WTC11 (cell line): ENCODE measurements around the gene TMEM131L. TPM values are rescaled to one million over a fixed set of nuclear protein-coding genes. Genes with fewer than 3 reads are reported as not detected.

Experiments
- ATAC-seq: fragments of 200-7000 bp; cut with Tn5 transposase; 2 replicates; pipeline ENCODE4 v1.10.0; 2021; ENCODE audit warnings: mild to moderate bottlenecking, moderate library complexity
- CTCF ChIA-PET: fragments of 300-600 bp; sonication (Branson Sonifier 250); formaldehyde crosslinking; loops from one replicate; lab custom pipeline; 2021; ENCODE audit warnings: antibody characterized with exemption; lab: Charles Lee
- POLR2A ChIA-PET: fragments of 350-600 bp; sonication (Branson Sonifier 250); formaldehyde crosslinking; loops from one replicate; lab custom pipeline; 2021; ENCODE audit warnings: antibody characterized with exemption; lab: Charles Lee
- DNase-seq: peaks from one replicate; pipeline ENCODE4 v3.0.0; 2021; ENCODE audit warnings: low spot score
- H3K27ac Mint-ChIP-seq: 2 replicates; pipeline ENCODE4 v1.8.0; 2021; ENCODE audit warnings: mixed read lengths
- H3K27me3 Mint-ChIP-seq: 2 replicates; pipeline ENCODE4 v1.8.0; 2021; ENCODE audit warnings: low read depth, mild to moderate bottlenecking, moderate library complexity, mixed read lengths
- H3K36me3 Mint-ChIP-seq: 2 replicates; pipeline ENCODE4 v1.8.0; 2021; ENCODE audit warnings: mixed read lengths
- H3K4me1 Mint-ChIP-seq: 2 replicates; pipeline ENCODE4 v1.8.0; 2022; ENCODE audit warnings: mixed read lengths
- H3K4me3 Mint-ChIP-seq: 2 replicates; pipeline ENCODE4 v1.8.0; 2021; ENCODE audit warnings: mild to moderate bottlenecking, moderate library complexity, mixed read lengths
- H3K9me3 Mint-ChIP-seq: 2 replicates; pipeline ENCODE4 v1.8.0; 2021; ENCODE audit warnings: mixed read lengths
- E2F1 ChIP-seq: sonication (generic); formaldehyde crosslinking; IDR thresholded peaks from 2 replicates; pipeline ENCODE4 v1.8.0; 2022; ENCODE audit warnings: mild to moderate bottlenecking, missing genetic modification reagents
- GABPB1 ChIP-seq: sonication (generic); formaldehyde crosslinking; IDR thresholded peaks from 2 replicates; pipeline ENCODE4 v1.8.1; 2023; ENCODE audit warnings: mild to moderate bottlenecking, missing genetic modification reagents
- GRHL2 ChIP-seq: fragments of 250-450 bp; sonication (Bioruptor Pico); IDR thresholded peaks from 2 replicates; pipeline ENCODE4 v1.8.0; 2022; ENCODE audit warnings: mild to moderate bottlenecking, moderate library complexity; ENCODE audit not compliant: insufficient replicate concordance, severe bottlenecking
- JAZF1 ChIP-seq: fragments of 250-450 bp; sonication (Bioruptor Pico); IDR thresholded peaks from 2 replicates; pipeline ENCODE4 v1.9.0; 2021; ENCODE audit warnings: moderate library complexity, mild to moderate bottlenecking, inconsistent platforms
- MLX ChIP-seq: sonication (generic); formaldehyde crosslinking; IDR thresholded peaks from 2 replicates; pipeline ENCODE4 v1.8.1; 2023; ENCODE audit warnings: mild to moderate bottlenecking, missing genetic modification reagents, moderate library complexity
- NR1H2 ChIP-seq: sonication (generic); formaldehyde crosslinking; IDR thresholded peaks from 2 replicates; pipeline ENCODE4 v1.9.0; 2021; ENCODE audit warnings: mild to moderate bottlenecking, moderate library complexity, missing genetic modification reagents
- SMAD4 ChIP-seq: sonication (generic); formaldehyde crosslinking; IDR thresholded peaks from 2 replicates; pipeline ENCODE4 v1.8.0; 2022; ENCODE audit warnings: mild to moderate bottlenecking, missing genetic modification reagents
- SOX15 ChIP-seq: fragments of 250-450 bp; sonication (Bioruptor Pico); IDR thresholded peaks from 2 replicates; pipeline ENCODE4 v1.9.0; 2021; ENCODE audit warnings: mild to moderate bottlenecking
- SP1 ChIP-seq: sonication (generic); formaldehyde crosslinking; conservative IDR thresholded peaks from 2 replicates; pipeline ENCODE4 v1.8.1; 2022; ENCODE audit warnings: missing genetic modification reagents
- TCF7 ChIP-seq: sonication (generic); formaldehyde crosslinking; IDR thresholded peaks from 2 replicates; pipeline ENCODE4 v1.8.0; 2022; ENCODE audit warnings: mild to moderate bottlenecking, low read depth, missing genetic modification reagents, moderate library complexity
- USF2 ChIP-seq: sonication (generic); formaldehyde crosslinking; IDR thresholded peaks from 2 replicates; pipeline ENCODE4 v1.8.1; 2023; ENCODE audit warnings: mild to moderate bottlenecking, missing genetic modification reagents, moderate library complexity
- ZBTB21 ChIP-seq: sonication (generic); formaldehyde crosslinking; IDR thresholded peaks from 2 replicates; pipeline ENCODE4 v1.8.1; 2023; ENCODE audit warnings: mild to moderate bottlenecking, missing genetic modification reagents, borderline replicate concordance
- ZNF425 ChIP-seq: fragments of 250-450 bp; sonication (Bioruptor Pico); conservative IDR thresholded peaks from 2 replicates; pipeline ENCODE4 v1.9.0; 2021; ENCODE audit warnings: mild to moderate bottlenecking
- ZNF671 ChIP-seq: fragments of 250-450 bp; sonication (Bioruptor Pico); IDR thresholded peaks from 2 replicates; pipeline ENCODE4 v1.8.0; 2021; ENCODE audit warnings: mild to moderate bottlenecking
- total RNA-seq: library from RNA; stranded (reverse); gene quantifications from 3 replicates; pipeline ENCODE4 v1.2.3, GENCODE V29; 2021
- TF ChIP-seq, protein P1 (sequence below): sonication (generic); formaldehyde crosslinking; IDR thresholded peaks from 2 replicates; pipeline ENCODE4 v1.8.1; 2023; ENCODE audit warnings: mild to moderate bottlenecking, missing genetic modification reagents, borderline replicate concordance
- TF ChIP-seq, protein P2 (sequence below): sonication (generic); formaldehyde crosslinking; IDR thresholded peaks from 2 replicates; pipeline ENCODE4 v1.8.1; 2022; ENCODE audit warnings: low read depth, missing genetic modification reagents, borderline replicate concordance
- TF ChIP-seq, protein P3 (sequence below): sonication (generic); formaldehyde crosslinking; IDR thresholded peaks from 2 replicates; pipeline ENCODE4 v1.8.1; 2022; ENCODE audit warnings: mild to moderate bottlenecking, missing genetic modification reagents, moderate library complexity, borderline replicate concordance
- TF ChIP-seq, protein P4 (sequence below): fragments of 250-450 bp; sonication (Bioruptor Pico); IDR thresholded peaks from 2 replicates; pipeline ENCODE4 v1.9.0; 2021; ENCODE audit warnings: mild to moderate bottlenecking
- TF ChIP-seq, protein P5 (sequence below): sonication (generic); formaldehyde crosslinking; IDR thresholded peaks from 2 replicates; pipeline ENCODE4 v1.8.1; 2022; ENCODE audit warnings: mild to moderate bottlenecking, moderate library complexity, missing genetic modification reagents

Gene TMEM131L
- total RNA-seq, 1 experiment from 2014 or later = 26.7 TPM

- TF ChIP-seq ZBTB21 (no peak), GRHL2 (no peak), MLX (CRISPR knock-in tag) (no peak), TCF7 (no peak), NR1H2 (no peak), SP1 (CRISPR knock-in tag) (no peak)
- TF ChIP-seq, protein P1, sequence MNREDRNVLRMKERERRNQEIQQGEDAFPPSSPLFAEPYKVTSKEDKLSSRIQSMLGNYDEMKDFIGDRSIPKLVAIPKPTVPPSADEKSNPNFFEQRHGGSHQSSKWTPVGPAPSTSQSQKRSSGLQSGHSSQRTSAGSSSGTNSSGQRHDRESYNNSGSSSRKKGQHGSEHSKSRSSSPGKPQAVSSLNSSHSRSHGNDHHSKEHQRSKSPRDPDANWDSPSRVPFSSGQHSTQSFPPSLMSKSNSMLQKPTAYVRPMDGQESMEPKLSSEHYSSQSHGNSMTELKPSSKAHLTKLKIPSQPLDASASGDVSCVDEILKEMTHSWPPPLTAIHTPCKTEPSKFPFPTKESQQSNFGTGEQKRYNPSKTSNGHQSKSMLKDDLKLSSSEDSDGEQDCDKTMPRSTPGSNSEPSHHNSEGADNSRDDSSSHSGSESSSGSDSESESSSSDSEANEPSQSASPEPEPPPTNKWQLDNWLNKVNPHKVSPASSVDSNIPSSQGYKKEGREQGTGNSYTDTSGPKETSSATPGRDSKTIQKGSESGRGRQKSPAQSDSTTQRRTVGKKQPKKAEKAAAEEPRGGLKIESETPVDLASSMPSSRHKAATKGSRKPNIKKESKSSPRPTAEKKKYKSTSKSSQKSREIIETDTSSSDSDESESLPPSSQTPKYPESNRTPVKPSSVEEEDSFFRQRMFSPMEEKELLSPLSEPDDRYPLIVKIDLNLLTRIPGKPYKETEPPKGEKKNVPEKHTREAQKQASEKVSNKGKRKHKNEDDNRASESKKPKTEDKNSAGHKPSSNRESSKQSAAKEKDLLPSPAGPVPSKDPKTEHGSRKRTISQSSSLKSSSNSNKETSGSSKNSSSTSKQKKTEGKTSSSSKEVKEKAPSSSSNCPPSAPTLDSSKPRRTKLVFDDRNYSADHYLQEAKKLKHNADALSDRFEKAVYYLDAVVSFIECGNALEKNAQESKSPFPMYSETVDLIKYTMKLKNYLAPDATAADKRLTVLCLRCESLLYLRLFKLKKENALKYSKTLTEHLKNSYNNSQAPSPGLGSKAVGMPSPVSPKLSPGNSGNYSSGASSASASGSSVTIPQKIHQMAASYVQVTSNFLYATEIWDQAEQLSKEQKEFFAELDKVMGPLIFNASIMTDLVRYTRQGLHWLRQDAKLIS (CRISPR knock-in tag) = no peak
- TF ChIP-seq, protein P2, sequence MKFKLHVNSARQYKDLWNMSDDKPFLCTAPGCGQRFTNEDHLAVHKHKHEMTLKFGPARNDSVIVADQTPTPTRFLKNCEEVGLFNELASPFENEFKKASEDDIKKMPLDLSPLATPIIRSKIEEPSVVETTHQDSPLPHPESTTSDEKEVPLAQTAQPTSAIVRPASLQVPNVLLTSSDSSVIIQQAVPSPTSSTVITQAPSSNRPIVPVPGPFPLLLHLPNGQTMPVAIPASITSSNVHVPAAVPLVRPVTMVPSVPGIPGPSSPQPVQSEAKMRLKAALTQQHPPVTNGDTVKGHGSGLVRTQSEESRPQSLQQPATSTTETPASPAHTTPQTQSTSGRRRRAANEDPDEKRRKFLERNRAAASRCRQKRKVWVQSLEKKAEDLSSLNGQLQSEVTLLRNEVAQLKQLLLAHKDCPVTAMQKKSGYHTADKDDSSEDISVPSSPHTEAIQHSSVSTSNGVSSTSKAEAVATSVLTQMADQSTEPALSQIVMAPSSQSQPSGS (CRISPR knock-in tag) = no peak
- TF ChIP-seq, protein P3, sequence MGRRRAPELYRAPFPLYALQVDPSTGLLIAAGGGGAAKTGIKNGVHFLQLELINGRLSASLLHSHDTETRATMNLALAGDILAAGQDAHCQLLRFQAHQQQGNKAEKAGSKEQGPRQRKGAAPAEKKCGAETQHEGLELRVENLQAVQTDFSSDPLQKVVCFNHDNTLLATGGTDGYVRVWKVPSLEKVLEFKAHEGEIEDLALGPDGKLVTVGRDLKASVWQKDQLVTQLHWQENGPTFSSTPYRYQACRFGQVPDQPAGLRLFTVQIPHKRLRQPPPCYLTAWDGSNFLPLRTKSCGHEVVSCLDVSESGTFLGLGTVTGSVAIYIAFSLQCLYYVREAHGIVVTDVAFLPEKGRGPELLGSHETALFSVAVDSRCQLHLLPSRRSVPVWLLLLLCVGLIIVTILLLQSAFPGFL (CRISPR knock-in tag) = no peak
Measured at GRCh38 chr4:153532636-153533035, 66.5 kb downstream of the TMEM131L start (continued).

GRCh38 chr4:153533387-153533786 lies 67.2 kb downstream of the TMEM131L start:
- no peak for ATAC-seq
- no peak for TF ChIP-seq JAZF1 (CRISPR knock-in tag)
- TF ChIP-seq E2F1 (CRISPR knock-in tag) = no peak
- TF ChIP-seq ZNF425 (CRISPR knock-in tag) = no peak
- TF ChIP-seq, protein P4, sequence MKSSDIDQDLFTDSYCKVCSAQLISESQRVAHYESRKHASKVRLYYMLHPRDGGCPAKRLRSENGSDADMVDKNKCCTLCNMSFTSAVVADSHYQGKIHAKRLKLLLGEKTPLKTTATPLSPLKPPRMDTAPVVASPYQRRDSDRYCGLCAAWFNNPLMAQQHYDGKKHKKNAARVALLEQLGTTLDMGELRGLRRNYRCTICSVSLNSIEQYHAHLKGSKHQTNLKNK = no peak
- TF ChIP-seq GABPB1 = no peak
- TF ChIP-seq USF2 (CRISPR knock-in tag) = no peak
- TF ChIP-seq SOX15 (CRISPR knock-in tag) = no peak
- TF ChIP-seq ZNF671 (CRISPR knock-in tag) = no peak
- TF ChIP-seq, protein P1 (CRISPR knock-in tag) = no peak
- TF ChIP-seq, protein P5, sequence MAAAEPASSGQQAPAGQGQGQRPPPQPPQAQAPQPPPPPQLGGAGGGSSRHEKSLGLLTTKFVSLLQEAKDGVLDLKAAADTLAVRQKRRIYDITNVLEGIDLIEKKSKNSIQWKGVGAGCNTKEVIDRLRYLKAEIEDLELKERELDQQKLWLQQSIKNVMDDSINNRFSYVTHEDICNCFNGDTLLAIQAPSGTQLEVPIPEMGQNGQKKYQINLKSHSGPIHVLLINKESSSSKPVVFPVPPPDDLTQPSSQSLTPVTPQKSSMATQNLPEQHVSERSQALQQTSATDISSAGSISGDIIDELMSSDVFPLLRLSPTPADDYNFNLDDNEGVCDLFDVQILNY = no peak
- TF ChIP-seq SMAD4 (CRISPR knock-in tag) = no peak

More at GRCh38 chr4:153533387-153533786, 67.2 kb downstream of the TMEM131L start:
- Mint-ChIP-seq H3K4me3 (no peak overlapping the region), H3K36me3 (peaks cover 7% of the 10 kb centered on the region), H3K27ac (0 out of 2 replicates have a peak overlapping the region, but pooled peaks have one; percentile 25), H3K9me3 (no peaks in the 10 kb centered on the region), H3K27me3 (no peaks in the 10 kb centered on the region), H3K4me1 (peaks cover 60% of the 10 kb centered on the region)
- ChIA-PET POLR2A (no interaction called here), CTCF (no interaction called here)
- DNase-seq = no peak
